Tibial nerve (tissue), 4 donors: ENCODE results near the gene SYNE3. TPM values are rescaled to one million over a fixed set of nuclear protein-coding genes. Genes with fewer than 3 reads are reported as not detected.

Experiments used
- DNase-seq, 2 donors: peaks; one replicate each; pipeline ENCODE4 v3.0.0-alpha.2; 2019; ENCODE audit warnings: low spot score in 2 of 2
- H3K27ac ChIP-seq, 4 donors: fragments of 200-600 bp; sonication (generic) in 3 of 4; one replicate each; pipeline ENCODE4 v1.5.1; 2017 to 2019; ENCODE audit warnings: mild to moderate bottlenecking in 1 of 4
- H3K27me3 ChIP-seq, 2 donors: fragments of 200-600 bp; sonication (generic) in 1 of 2; one replicate each; pipeline versions ENCODE4 v1.5.1 to v1.6.0; 2017 to 2019
- H3K36me3 ChIP-seq, 3 donors: fragments of 200-600 bp; sonication (generic); one replicate each; pipeline ENCODE4 v1.5.1; 2018 to 2019
- H3K4me1 ChIP-seq, 4 donors: fragments of 200-600 bp; sonication (generic) in 3 of 4; one replicate each; pipeline ENCODE4 v1.5.1; 2017 to 2019
- H3K4me3 ChIP-seq, 4 donors: fragments of 200-600 bp; sonication (generic) in 3 of 4; one replicate each; pipeline ENCODE4 v1.5.1; 2017 to 2019; ENCODE audit warnings: mild to moderate bottlenecking in 1 of 4, moderate library complexity in 1 of 4
- H3K9me3 ChIP-seq, 4 donors: fragments of 200-600 bp; sonication (generic) in 3 of 4; one replicate each; pipeline ENCODE4 v1.5.1; 2017 to 2019
- EP300 ChIP-seq, 2 donors: sonication (generic); formaldehyde crosslinking; IDR thresholded peaks; one replicate each; pipeline ENCODE4 v1.6.1; 2017; ENCODE audit warnings: antibody characterized with exemption in 2 of 2, mild to moderate bottlenecking in 1 of 2
- POLR2A ChIP-seq, 2 donors: fragments of 450-650 bp; IDR thresholded peaks; one replicate each; pipeline ENCODE4 v1.6.1; 2017; ENCODE audit warnings: antibody characterized with exemption in 2 of 2, mild to moderate bottlenecking in 2 of 2, moderate library complexity in 2 of 2
- WGBS, 2 donors: methylation state at CpG; one replicate each; pipeline ENCODE4 v1.1.5; 2018; 5-methylcytosine and 5-hydroxymethylcytosine counted together
- total RNA-seq, 4 donors: library from RNA; depleted of rRNA; stranded (reverse); fragments of >200 nt; gene quantifications; one replicate each; pipeline ENCODE4 v1.1.0, GENCODE V29; 2016
- TF ChIP-seq, protein P1 (sequence below), 5 experiments: fragments of 200-600 bp in 3 of 5; fragments of 450-650 bp in 2 of 5; sonication (generic) in 3 of 5; IDR thresholded peaks; one replicate each; pipeline ENCODE4 v1.5.1; 2016 to 2019; ENCODE audit warnings: antibody characterized with exemption in 5 of 5, mild to moderate bottlenecking in 3 of 5, moderate library complexity in 2 of 5

The SYNE3 gene
- total RNA-seq, 4 donors from 2014 or later, result 71.0 to 106 (median 87.5) TPM

GRCh38 chr14:95548328-95548929, 32.0 kb upstream of the SYNE3 start:
- H3K36me3 ChIP-seq, result peaks cover 0 to 33% (median 0%) of the 10 kb centered on the region in 3 donors
- H3K4me3 ChIP-seq, result no peak overlapping the region
- WGBS, 2 donors, result 65 to 67% methylated on average over 9 of the region's 9 CpGs
- no peak for TF ChIP-seq EP300 (IDR thresholded peaks at IDR 0.05)
- TF ChIP-seq POLR2A (IDR thresholded peaks at IDR 0.05), result no peak
- TF ChIP-seq, protein P1, sequence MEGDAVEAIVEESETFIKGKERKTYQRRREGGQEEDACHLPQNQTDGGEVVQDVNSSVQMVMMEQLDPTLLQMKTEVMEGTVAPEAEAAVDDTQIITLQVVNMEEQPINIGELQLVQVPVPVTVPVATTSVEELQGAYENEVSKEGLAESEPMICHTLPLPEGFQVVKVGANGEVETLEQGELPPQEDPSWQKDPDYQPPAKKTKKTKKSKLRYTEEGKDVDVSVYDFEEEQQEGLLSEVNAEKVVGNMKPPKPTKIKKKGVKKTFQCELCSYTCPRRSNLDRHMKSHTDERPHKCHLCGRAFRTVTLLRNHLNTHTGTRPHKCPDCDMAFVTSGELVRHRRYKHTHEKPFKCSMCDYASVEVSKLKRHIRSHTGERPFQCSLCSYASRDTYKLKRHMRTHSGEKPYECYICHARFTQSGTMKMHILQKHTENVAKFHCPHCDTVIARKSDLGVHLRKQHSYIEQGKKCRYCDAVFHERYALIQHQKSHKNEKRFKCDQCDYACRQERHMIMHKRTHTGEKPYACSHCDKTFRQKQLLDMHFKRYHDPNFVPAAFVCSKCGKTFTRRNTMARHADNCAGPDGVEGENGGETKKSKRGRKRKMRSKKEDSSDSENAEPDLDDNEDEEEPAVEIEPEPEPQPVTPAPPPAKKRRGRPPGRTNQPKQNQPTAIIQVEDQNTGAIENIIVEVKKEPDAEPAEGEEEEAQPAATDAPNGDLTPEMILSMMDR (IDR thresholded peaks at IDR 0.05), result no peak
- H3K4me1 ChIP-seq, result peaks cover 0 to 18% (median 2%) of the 10 kb centered on the region in 4 donors
- DNase-seq, result no peak
- no peak overlapping the region for H3K27ac ChIP-seq
- H3K27me3 ChIP-seq, result no peaks in the 10 kb centered on the region
- H3K9me3 ChIP-seq, result peaks cover 0 to 4% (median 0%) of the 10 kb centered on the region in 4 donors

DNA sequence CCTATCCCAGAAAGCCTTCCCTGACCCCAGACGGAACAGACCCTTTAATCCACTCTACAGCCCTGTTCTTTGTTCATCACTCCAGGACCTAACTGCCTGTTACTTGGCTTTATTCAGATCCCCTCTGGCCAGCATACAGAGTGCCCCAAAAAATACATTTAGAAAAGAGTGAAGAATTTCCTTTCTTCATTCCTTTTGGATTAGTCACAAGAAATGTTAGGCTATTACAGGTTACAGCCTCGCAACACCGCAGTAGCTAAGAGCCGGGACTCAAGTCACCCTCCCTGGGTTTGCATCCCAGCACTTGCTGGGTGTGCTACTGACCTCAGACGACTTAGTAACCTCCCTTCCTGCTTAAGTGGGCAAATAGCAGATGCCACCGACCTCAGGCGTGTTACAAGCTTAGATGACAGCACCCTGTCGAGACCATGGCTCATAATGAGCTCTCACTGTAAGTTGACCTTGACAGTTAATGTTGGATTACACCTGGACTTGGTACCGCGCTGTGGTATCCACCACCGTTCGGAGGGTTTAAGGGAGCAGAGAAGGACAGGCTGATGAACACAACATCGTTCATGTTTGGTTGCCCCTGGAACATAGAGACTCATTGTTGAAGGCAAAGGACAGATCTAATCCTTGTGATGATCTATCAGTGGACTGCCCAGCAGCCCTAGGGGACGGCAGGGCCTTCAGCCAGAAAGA, 31.3 kb upstream of the SYNE3 start:
- no peak for TF ChIP-seq POLR2A (IDR thresholded peaks at IDR 0.05)
- H3K4me1 ChIP-seq, result peaks cover 0 to 18% (median 2%) of the 10 kb centered on the region in 4 donors
- no peak for DNase-seq
- H3K4me3 ChIP-seq, result no peak overlapping the region
- H3K9me3 ChIP-seq, result peaks cover 0 to 4% (median 0%) of the 10 kb centered on the region in 4 donors
- no peak overlapping the region for H3K27ac ChIP-seq
- H3K27me3 ChIP-seq, result no peaks in the 10 kb centered on the region
- H3K36me3 ChIP-seq, result peaks cover 0 to 33% (median 0%) of the 10 kb centered on the region in 3 donors
- 56 to 61% methylated on average over 14 of the region's 14 CpGs for WGBS, 2 donors

- H3K4me3 ChIP-seq, result no peak overlapping the region
- H3K27me3 ChIP-seq, result no peaks in the 10 kb centered on the region
- DNase-seq, result no peak
- peaks cover 0 to 18% (median 2%) of the 10 kb centered on the region in 4 donors for H3K4me1 ChIP-seq
- H3K36me3 ChIP-seq, result peaks cover 0 to 33% (median 0%) of the 10 kb centered on the region in 3 donors
- WGBS, 2 donors, result 85 to 87% methylated on average over 5 of the region's 5 CpGs
- TF ChIP-seq, protein P1 (IDR thresholded peaks at IDR 0.05), result no peak
- H3K27ac ChIP-seq, result no peak overlapping the region
- H3K9me3 ChIP-seq, result peaks cover 0 to 4% (median 0%) of the 10 kb centered on the region in 4 donors
Measured at GRCh38 chr14:95547272-95547625, 30.8 kb upstream of the SYNE3 start.

DNA sequence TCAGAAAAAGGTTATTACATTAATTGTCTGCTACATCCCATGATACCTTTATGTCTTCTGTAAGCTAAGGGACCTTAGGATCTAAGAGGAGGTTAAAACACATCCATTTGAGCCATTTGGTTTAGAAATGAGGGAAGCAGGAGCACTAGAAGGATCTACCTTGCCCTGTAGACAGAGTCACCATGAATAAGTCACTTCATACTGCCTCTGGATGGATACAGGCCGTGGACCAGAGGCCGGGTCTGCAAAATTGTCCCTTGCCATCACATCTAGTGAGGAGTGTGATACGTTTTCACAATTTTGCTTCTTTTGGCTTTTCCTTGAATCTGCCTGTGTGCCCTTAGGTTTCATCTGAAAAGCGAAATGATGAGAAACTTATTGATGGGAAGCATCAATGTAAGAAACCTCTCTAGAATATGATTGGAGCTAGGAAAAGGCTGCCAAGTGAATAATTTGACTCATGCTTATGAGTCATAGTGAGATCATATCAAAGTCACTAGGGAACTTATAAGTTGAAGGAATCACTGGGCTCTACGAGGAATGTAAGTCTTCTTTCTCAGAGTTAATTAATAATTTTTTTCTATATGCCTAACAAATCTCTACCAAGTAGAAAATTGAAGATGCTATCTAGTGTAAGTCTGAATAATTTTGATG, 29.2 kb upstream of the SYNE3 start:
- DNase-seq, result no peak
- WGBS, 2 donors, result 76 to 78% methylated on average over 5 of the region's 5 CpGs
- Histone ChIP-seq H3K4me3 (no peak overlapping the region), H3K36me3 (peaks cover 0 to 25% (median 0%) of the 10 kb centered on the region in 3 donors), H3K27ac (peak overlapping the region in 2 of 4 donors; percentile 32 to 41), H3K4me1 (peaks cover 0 to 18% (median 2%) of the 10 kb centered on the region in 4 donors), H3K27me3 (no peaks in the 10 kb centered on the region), H3K9me3 (no peaks in the 10 kb centered on the region)
- TF ChIP-seq, protein P1 (IDR thresholded peaks at IDR 0.05), result no peak
- TF ChIP-seq EP300 (IDR thresholded peaks at IDR 0.05) (no peak), POLR2A (IDR thresholded peaks at IDR 0.05) (no peak)

DNA sequence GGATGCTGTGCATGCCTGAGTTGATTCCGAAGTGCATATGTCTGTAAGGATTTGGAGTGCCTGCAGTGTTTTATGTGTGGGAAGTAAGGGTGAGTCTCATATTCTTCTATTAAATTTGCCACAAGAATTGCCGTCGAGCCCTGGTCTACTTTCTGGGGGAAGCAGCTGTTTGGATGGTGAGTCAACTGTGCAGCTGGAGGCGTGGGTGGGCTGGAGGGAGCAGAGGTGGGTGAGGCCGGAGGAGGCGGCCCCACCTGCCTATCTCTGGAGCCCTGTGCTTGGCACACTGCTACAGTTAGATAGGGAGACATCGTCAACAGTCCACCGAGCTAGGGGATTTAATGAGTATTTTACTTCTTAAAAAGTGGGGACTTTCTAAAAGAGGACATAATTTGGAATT, 28.1 kb upstream of the SYNE3 start:
- Histone ChIP-seq H3K9me3 (no peaks in the 10 kb centered on the region), H3K27me3 (no peaks in the 10 kb centered on the region), H3K27ac (no peak overlapping the region), H3K4me1 (peaks cover 0 to 18% (median 2%) of the 10 kb centered on the region in 4 donors), H3K4me3 (no peak overlapping the region), H3K36me3 (peaks cover 0 to 20% (median 0%) of the 10 kb centered on the region in 3 donors)
- 57 to 58% methylated on average over 8 of the region's 8 CpGs for WGBS, 2 donors
- TF ChIP-seq, protein P1 (IDR thresholded peaks at IDR 0.05), result no peak
- TF ChIP-seq POLR2A (IDR thresholded peaks at IDR 0.05) (no peak), EP300 (IDR thresholded peaks at IDR 0.05) (no peak)
- no peak for DNase-seq
